Heart right ventricle (tissue), 16 donors: ENCODE results near the gene PEMT. TPM values are rescaled to one million over a fixed set of nuclear protein-coding genes. Genes with fewer than 3 reads are reported as not detected.

ENCODE experiments used
- ATAC-seq, 8 donors: fragments of 200-7000 bp; cut with Tn5 transposase; one replicate each; pipeline ENCODE4 v1.9.1; 2020; ENCODE audit warnings: mild to moderate bottlenecking in 8 of 8, moderate library complexity in 8 of 8, moderate number of reproducible peaks in 1 of 8
- DNase-seq, 2 donors: peaks; one replicate each; pipeline ENCODE4 v3.0.0-alpha.2; 2020
- H3K27ac ChIP-seq, 10 donors: fragments of 200-600 bp; sonication (generic) in 2 of 10; one replicate each; pipeline versions ENCODE4 v1.5.0 to v1.8.0; 2020 to 2022; ENCODE audit warnings: mild to moderate bottlenecking in 3 of 10
- H3K27me3 ChIP-seq, 7 donors: fragments of 200-600 bp; one replicate each; pipeline ENCODE4 v1.8.0; 2021 to 2022; ENCODE audit warnings: mild to moderate bottlenecking in 2 of 7
- H3K36me3 ChIP-seq, 9 donors: fragments of 200-600 bp; sonication (generic) in 1 of 9; one replicate each; pipeline versions ENCODE4 v1.5.0 to v1.8.0; 2020 to 2022; ENCODE audit warnings: mild to moderate bottlenecking in 2 of 9
- H3K4me1 ChIP-seq, 9 donors: fragments of 200-600 bp; sonication (generic) in 1 of 9; one replicate each; pipeline versions ENCODE4 v1.5.0 to v1.8.0; 2020 to 2022; ENCODE audit warnings: mild to moderate bottlenecking in 4 of 9
- H3K4me3 ChIP-seq, 10 donors: fragments of 200-600 bp; sonication (generic) in 2 of 10; one replicate each; pipeline versions ENCODE4 v1.5.0 to v1.8.0; 2020 to 2022; ENCODE audit warnings: mild to moderate bottlenecking in 7 of 10, moderate library complexity in 2 of 10
- H3K9me3 ChIP-seq, 11 donors: fragments of 200-600 bp in 10 of 11; sonication (generic) in 2 of 11; one replicate each; pipeline versions ENCODE4 v1.5.0 to v1.8.0; 2013 to 2022; ENCODE audit warnings: mild to moderate bottlenecking in 2 of 11, control low read depth in 1 of 11, moderate library complexity in 1 of 11
- WGBS, 2 donors: extraction: QIAGEN DNeasy Blood & Tissue Kit; methylation state at CpG; one replicate each; pipeline ENCODE4 v1.1.7; 2013; ENCODE audit warnings: inconsistent platforms in 1 of 2; 5-methylcytosine and 5-hydroxymethylcytosine counted together
- intact Hi-C, 10 donors: fragments of 100-400 bp; cut with DNase I; formaldehyde crosslinking; loops; one replicate each; pipeline versions ENCODE4 v1.11.1 to v1.14.2; 2022
- polyA plus RNA-seq, 2 donors: library from polyadenylated mRNA; stranded (reverse); fragments of 200-250 nt; gene quantifications; one replicate each; pipeline ENCODE4 v1.2.3, GENCODE V29; 2013
- total RNA-seq, 10 donors: library from RNA; stranded (reverse); fragmentation: NEBNext Ultra II Directional in 3 of 10; extraction: Animal tissue kit (Norgen Biotek cat#: 25700) in 3 of 10; gene quantifications; one replicate each; pipeline versions ENCODE4 v1.2.1 to v1.2.4, GENCODE V29; 2021 to 2023
- TF ChIP-seq, protein P1 (sequence below), 9 donors: fragments of 200-600 bp; sonication (generic) in 2 of 9; IDR thresholded peaks; one replicate each; pipeline versions ENCODE4 v1.5.0 to v1.8.0; 2021 to 2022; ENCODE audit warnings: antibody characterized with exemption in 9 of 9, mild to moderate bottlenecking in 5 of 9, moderate library complexity in 1 of 9
- donor health status: Arrhythmogenic right ventricular cardiomyopathy.
- donor health status: ischemic (EF 13 %, LVEDD 7.1; RV severe dilation, severe dysfunction).
- donor health status: healthy with polysubstance abuse.
- donor health status: DM: no; HTN: yes; CAD: no.
- donor health status: DM: no; HTN: no; CAD: no.
- donor health status: ischemic (EF 25% LVEDD 6.9; RV normal size, moderate dysfunction).
- donor health status: ischemic (EF 25% LVEDD 5.7; RV mildly dilated, moderate dysfunction).
- donor health status: healthy.
- donor health status: DM: yes; HTN: yes; CAD: no.
- donor health status: Ischemic cardiomyopathy.
- donor health status: ischemic (EF 35%, LVEDD 5.7; RV mildly dilated, moderate dysfunction).
- donor health status: nonischemic (EF 11% LVEDD 7.7; RV severe dilation, severe dysfunction).
- donor health status: DM: yes; HTN: yes; CAD: no.
- donor health status: PGD.
- donor health status: ischemic (EF 29% LVEDD 5.4; RV normal size, mild dysfunction).
- donor health status: nonischemic (EF 23%, LVEDD 6.1; RV moderate dilation, normal function).

PEMT gene
- total and polyA plus RNA-seq, 12 donors = 13.5 to 55.2 (median 22.0) TPM

- ATAC-seq (no peak), DNase-seq (no peak)
- no peaks in the 10 kb centered on the region for H3K9me3 ChIP-seq
- H3K4me1 ChIP-seq = peaks cover 8 to 21% (median 14%) of the 10 kb centered on the region in 9 donors
- intact Hi-C loops = loop anchor here in 1 of 10 donors (10.0 kb wide), 1 partner anchor 125 kb away; no protein-coding TSS in a partner anchor
- WGBS, 2 donors = 91% methylated on average over 21 of the region's 21 CpGs
- H3K36me3 ChIP-seq = no peaks in the 10 kb centered on the region
- TF ChIP-seq, protein P1, sequence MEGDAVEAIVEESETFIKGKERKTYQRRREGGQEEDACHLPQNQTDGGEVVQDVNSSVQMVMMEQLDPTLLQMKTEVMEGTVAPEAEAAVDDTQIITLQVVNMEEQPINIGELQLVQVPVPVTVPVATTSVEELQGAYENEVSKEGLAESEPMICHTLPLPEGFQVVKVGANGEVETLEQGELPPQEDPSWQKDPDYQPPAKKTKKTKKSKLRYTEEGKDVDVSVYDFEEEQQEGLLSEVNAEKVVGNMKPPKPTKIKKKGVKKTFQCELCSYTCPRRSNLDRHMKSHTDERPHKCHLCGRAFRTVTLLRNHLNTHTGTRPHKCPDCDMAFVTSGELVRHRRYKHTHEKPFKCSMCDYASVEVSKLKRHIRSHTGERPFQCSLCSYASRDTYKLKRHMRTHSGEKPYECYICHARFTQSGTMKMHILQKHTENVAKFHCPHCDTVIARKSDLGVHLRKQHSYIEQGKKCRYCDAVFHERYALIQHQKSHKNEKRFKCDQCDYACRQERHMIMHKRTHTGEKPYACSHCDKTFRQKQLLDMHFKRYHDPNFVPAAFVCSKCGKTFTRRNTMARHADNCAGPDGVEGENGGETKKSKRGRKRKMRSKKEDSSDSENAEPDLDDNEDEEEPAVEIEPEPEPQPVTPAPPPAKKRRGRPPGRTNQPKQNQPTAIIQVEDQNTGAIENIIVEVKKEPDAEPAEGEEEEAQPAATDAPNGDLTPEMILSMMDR (IDR thresholded peaks at IDR 0.05) = no peak
- H3K27me3 ChIP-seq = no peaks in the 10 kb centered on the region
- H3K27ac ChIP-seq = no peak overlapping the region
- no peak overlapping the region for H3K4me3 ChIP-seq
These were observed 81.7 kb downstream of the PEMT start for GRCh38 chr17:17509601-17510425.

GRCh38 chr17:17508646-17509591, 82.6 kb downstream of the PEMT start:
- H3K4me3 ChIP-seq = no peak overlapping the region
- TF ChIP-seq, protein P1 (IDR thresholded peaks at IDR 0.05) = no peak
- intact Hi-C loops = loop anchor here in 1 of 10 donors (10.0 kb wide), 1 partner anchor 126 kb away; no protein-coding TSS in a partner anchor
- no peaks in the 10 kb centered on the region for H3K36me3 ChIP-seq
- H3K27ac ChIP-seq = no peak overlapping the region
- no peaks in the 10 kb centered on the region for H3K27me3 ChIP-seq
- H3K9me3 ChIP-seq = no peaks in the 10 kb centered on the region
- 92 to 94% methylated on average over 33 of the region's 33 CpGs for WGBS, 2 donors
- DNase-seq = no peak
- H3K4me1 ChIP-seq = peaks cover 8 to 21% (median 14%) of the 10 kb centered on the region in 9 donors
- ATAC-seq = no peak

GRCh38 chr17:17508019-17508535, 83.4 kb downstream of the PEMT start:
- ATAC-seq (no peak), DNase-seq (no peak)
- Histone ChIP-seq H3K36me3 (no peaks in the 10 kb centered on the region), H3K27me3 (no peaks in the 10 kb centered on the region), H3K27ac (peak overlapping the region in 1 of 10 donors; percentile 75), H3K9me3 (no peaks in the 10 kb centered on the region), H3K4me1 (peaks cover 8 to 21% (median 14%) of the 10 kb centered on the region in 9 donors), H3K4me3 (no peak overlapping the region)
- WGBS, 2 donors = 90 to 93% methylated on average over 11 of the region's 11 CpGs
- intact Hi-C loops = loop anchor here in 1 of 10 donors (10.0 kb wide), 1 partner anchor 127 kb away; no protein-coding TSS in a partner anchor
- TF ChIP-seq, protein P1 (IDR thresholded peaks at IDR 0.05) = no peak
